ENCODE measurements around the gene TOP3A. TPM values are rescaled to one million over a fixed set of nuclear protein-coding genes. Genes with fewer than 3 reads are reported as not detected.
A peak's percentile ranks its signal among the peaks of the same experiment; 100 is the strongest.
"Not testable (repeated sequence)": the region's sequence is repeated elsewhere in the genome, so short reads cannot be mapped to it uniquely, and the experiment has no call there.

Gene TOP3A, protein sequence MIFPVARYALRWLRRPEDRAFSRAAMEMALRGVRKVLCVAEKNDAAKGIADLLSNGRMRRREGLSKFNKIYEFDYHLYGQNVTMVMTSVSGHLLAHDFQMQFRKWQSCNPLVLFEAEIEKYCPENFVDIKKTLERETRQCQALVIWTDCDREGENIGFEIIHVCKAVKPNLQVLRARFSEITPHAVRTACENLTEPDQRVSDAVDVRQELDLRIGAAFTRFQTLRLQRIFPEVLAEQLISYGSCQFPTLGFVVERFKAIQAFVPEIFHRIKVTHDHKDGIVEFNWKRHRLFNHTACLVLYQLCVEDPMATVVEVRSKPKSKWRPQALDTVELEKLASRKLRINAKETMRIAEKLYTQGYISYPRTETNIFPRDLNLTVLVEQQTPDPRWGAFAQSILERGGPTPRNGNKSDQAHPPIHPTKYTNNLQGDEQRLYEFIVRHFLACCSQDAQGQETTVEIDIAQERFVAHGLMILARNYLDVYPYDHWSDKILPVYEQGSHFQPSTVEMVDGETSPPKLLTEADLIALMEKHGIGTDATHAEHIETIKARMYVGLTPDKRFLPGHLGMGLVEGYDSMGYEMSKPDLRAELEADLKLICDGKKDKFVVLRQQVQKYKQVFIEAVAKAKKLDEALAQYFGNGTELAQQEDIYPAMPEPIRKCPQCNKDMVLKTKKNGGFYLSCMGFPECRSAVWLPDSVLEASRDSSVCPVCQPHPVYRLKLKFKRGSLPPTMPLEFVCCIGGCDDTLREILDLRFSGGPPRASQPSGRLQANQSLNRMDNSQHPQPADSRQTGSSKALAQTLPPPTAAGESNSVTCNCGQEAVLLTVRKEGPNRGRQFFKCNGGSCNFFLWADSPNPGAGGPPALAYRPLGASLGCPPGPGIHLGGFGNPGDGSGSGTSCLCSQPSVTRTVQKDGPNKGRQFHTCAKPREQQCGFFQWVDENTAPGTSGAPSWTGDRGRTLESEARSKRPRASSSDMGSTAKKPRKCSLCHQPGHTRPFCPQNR
- total RNA-seq: 38.7 TPM

DNA sequence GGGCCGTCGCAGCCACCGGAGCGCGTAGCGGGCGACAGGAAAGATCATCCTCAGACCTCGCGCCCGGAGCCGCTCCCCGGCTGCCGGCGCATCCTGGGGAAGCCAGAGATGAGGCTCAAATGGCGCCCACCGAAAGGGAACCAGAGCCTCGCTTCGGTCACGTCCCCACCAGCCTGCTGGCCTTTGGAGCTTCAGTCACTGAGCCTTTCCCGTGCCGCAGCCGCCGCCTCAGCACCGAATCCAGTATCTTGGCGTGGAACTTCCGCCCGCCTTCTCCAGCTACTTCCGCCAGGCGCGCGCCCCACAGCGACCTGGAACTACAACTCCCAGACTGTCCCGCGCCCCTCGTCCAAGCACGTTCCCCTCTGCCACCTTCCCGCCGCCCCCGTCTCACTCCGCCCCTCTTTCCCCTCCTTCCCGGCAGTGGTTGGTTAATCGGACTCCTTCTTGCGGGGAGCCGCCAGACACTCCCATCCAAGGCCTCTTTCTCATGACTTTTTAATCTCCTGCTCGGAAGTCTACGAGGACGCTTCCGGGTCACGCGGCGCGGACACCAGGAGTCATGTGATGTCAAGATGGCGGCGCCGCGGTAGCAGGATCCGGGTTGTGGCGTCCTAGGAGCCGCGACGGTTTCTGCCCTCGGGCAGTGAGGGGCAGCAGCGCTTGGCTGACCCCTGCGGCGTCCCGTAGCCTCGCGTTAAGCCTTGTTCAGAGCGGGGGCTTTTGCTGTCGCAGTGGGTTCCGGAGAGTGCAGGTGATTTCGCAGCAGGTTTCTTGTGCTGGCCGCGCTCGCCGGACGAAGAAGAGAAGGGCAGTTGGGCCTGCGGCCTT is at the start of gene TOP3A, which contains the start of gene SMCR8:
TOP3A (minus strand) TSS at position 264 of the 831 bp plus-strand sequence; CDS start at position 48, 216 bp downstream.
SMCR8 (plus strand) TSS at position 563 of the 831 bp plus-strand sequence. CDS start 497 bp downstream, outside the sequence.
- peak; percentile 98 for DNase-seq

DNA sequence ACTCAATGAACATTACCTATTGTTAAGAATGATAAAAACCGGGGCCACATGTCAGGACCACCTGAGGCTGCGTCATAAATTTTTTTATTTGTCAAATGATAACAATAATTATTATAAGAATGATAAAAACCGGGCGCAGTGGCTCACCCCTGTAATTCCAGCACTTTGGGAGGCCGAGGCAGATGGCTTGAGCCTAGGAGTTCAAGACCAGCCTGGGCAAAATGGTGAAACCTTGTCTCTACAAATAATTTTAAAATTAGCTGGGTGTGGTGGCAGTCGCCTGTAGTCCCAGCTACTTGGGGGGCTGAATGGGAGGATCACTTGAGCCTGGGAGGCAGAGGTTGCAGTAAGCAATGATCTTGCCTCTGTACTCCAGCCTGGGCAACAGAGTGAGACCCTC is 49.4 kb upstream of the TOP3A start:
- no peak for DNase-seq

DNA sequence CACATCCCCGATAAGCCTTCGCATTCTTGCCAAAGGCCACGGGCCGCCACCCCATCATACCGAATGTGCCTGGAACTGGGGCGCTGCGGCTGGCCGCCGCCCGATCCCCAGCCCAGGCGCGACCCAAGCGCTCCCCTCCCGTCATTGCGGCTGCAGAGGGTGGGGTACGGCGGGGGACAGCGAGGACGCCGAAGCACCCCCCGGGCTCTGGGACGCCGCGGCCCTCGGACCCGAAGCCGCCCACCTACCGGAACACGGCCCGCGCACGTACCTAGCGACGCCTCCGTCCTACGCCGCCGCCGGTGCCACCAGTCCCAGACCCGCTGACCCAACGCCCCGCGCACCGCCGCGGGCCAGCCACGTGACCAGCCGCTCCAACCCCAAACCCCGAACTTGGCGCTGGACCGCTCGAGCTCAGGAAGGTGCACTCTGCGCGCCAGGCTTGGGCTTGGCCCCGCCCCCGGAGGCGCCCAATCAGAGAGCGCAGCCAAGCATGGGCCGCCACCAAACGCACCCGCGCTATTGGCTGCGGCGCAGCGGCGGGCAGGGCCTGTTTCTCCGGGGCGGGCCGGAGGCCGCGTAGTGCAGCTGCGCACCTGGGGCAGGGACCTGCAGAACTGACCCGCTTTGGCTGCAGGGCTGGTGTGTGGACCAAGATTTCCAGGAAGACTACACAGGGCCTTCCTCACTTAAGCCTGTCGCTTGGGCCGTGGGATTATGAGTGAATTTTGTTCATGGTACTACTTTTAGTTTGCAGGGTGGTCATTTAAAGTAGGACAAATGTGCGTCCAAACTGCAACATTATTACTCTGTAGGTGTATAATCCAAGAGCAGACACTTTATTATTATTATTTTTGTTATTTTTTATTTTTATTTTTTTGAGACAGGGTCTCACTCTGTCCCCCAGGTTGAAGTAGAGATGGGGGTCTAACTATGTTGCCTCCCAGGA is 48.6 kb upstream of the TOP3A start, which contains the start of gene SHMT1:
SHMT1 (minus strand) TSS at position 450 of the 949 bp plus-strand sequence. CDS start 7,569 bp downstream, outside the sequence.
- DNase-seq: peak; percentile 95

DNA sequence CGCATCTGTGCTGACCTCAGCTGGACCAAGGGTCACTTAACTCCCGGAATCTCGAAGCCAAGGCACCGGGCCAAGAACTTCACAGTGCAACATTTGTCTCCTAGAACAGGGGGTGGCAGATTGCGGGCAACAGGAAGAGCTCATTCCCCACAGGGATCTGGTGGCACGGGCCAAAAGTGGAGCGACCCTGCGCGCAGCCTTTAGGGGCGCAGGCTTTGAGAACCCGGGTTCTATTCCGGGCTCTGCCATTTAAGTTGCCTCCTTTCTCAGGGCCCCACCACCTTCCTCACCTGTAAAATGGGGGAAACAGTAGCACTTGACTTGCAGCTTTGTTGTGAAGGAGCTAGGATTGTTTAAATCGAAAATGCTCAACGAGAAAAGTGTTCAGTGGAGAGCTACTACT is 47.9 kb upstream of the TOP3A start:
- peak; percentile 78 for DNase-seq

DNA sequence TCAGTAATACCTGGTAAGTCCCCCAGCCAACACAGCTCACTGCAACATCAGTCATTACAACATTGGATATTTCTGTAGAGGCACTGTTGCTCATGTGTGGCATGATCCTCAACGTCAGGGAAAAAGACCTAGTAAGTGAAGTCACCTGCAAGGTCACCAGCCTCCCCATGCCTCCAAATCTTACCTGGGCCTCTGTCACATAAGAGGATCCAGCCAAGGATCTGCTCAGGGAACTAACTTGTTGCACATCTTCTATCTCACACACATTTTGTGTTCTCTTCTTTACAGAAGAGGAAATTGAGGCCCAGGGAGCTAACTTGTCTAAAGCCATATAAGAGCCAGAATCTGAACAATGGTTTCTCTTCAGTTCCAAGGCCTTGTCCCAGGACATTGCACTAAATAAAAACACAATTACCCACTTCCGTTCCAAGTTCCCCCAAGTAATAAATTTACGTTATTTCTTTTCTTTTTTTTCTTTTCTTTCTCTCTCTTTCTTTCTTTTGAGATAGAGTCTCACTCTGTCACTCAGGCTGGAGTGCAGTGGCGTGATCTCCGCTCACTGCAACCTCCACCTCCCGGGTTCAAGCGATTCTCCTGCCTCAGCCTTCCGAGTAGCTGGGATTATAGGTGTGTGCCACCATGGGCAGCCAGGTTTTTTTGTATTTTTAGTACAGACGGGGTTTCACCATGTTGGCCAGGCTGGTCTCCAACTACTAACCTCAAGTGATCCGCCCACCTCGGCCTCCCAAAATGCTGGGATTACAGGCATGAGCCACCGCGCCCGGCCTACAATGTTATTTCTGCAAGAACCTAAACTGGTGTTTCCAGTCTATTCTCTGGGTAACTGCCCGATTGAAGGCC is 47.3 kb upstream of the TOP3A start:
- DNase-seq: no peak

DNA sequence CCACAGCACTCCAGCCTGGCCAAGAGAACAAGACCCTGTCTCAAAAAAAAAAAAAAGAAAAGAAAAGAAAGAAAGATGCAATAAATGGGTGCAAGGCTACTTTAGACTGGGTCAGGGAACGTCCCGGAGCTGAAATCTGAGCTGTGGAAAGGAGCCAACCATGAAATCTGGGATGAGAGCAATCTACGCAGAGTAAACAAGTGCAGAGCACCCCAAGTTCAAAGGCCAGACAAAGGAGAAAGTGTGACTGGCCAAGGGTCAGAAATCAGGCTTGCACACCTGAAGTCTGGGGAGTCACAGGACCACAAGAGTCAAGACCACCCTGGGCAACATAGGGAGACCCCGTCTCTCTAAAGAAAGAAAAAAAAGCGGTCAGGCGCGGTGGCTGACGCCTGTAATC is 45.7 kb upstream of the TOP3A start:
- no peak for DNase-seq

DNA sequence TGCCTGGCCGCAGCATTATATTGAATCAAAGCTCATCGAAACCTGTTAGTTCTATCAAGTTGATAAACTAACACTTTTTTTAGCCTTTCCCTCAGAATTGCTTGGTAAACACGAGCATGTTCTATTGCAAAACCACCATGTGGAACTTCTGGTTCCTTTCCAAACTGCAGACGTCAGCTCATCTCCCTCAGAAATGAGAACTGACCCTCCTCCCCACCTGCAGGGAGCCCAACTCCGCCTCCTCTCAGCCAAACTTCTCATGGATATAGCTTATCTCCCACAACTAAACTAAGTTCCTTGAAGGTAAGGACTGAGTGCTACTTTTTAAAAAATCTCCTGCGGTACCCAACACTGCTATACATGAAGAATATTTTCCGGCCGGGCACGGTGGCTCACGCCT is 41.8 kb upstream of the TOP3A start:
- DNase-seq: no peak

DNA sequence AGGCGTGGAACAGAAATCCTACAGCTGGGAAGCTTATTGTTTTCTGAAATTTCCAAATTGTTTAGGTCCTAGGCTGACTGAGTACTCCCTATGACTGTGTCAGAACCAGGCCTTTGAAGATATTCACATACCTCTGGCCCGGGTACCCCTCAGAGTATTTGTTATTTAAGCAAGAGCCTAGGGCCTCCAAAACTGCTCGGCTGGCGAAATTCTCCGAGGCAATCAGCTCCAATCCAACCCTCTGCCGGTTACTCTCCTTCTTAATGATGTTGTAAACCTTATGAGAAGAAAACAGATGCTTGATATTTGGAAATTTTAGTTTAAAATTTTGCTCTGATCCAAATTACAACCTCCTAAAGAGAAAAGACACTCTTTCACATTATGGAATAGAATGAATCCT is 38.7 kb upstream of the TOP3A start:
- DNase-seq: no peak

DNA sequence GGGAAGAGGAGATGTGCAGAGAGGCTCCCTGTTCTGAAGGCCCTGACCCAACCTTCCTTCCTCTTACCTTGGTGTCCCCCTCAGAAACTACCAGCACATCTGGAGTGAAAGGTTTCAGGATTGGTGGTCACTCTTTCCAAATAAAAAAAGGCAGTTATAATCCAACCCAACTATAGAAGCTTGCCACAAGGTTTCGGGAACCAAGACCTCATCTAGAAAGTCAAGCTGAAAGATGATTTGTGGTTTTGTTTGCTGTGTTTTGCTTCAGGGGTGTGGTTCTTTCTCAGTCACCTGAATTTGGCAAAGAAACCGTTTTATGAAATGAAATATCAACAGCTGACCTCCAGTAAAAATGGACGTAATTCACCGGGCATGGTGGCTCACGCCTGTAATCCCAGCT is 29.2 kb upstream of the TOP3A start:
- no peak for DNase-seq

DNA sequence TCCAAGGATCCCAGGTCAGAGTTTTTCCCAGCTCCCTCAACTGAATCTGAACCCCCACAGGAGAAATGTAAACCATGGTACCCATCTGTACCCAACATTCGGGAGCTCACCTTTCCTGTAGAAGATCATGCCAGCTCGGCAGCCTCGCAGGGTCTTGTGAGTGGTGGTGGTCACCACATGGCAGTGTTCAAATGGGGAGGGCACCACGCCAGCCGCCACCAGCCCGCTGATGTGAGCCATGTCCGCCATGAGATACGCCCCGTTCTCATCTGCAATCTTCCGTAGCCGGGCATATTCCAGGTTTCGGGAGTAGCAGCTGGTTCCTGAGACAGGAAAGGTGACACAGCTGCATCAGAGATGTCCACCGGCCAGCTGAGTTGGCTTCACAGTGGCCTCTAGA is 25.1 kb upstream of the TOP3A start:
- no peak for DNase-seq

DNA sequence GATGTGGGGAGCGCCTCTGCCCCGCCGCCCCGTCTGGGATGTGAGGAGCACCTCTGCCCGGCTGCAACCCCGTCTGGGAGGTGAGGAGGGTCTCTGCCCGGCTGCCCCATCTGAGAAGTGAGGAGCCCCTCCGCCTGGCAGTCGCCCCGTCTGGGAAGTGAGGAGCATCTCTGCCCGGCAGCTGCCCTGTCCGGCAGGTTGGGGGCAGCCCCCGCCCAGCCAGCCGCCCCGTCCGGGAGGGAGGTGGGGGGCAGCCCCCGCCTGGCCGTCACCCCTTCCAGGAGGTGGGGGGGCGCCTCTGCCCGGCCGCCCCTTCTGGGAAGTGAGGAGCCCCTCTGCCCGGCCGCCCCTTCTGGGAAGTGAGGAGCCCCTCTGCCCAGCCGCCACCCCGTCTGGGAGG is 23.4 kb upstream of the TOP3A start:
- DNase-seq: not testable (repeated sequence)

DNA sequence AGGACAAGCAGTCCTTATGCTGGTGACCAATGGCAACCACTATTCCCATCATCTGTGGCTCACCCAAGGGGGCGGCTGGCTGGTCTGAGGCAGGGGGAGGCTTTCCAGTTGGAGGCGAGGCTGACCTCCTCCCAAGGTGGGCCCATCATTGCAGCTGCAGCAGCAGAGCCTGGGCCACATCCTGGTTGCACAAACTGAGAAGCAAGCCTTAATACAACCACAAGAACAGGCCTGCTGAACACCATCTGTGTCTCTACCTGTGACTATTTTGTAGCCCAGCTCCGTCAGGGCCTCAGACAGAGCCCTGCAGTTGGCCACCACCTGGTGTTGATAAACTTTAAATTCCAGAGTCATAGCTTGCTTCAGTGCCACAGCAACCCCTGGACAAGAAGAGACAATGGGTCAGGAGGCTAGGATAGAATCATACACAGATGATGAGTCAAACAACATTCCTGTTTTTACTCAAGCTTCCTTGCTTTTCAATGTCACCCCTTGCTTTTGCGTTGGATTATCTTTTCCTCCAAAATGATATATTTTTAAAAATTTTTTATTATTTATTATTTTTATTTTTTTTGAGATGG is 18.2 kb upstream of the TOP3A start:
- DNase-seq: no peak

DNA sequence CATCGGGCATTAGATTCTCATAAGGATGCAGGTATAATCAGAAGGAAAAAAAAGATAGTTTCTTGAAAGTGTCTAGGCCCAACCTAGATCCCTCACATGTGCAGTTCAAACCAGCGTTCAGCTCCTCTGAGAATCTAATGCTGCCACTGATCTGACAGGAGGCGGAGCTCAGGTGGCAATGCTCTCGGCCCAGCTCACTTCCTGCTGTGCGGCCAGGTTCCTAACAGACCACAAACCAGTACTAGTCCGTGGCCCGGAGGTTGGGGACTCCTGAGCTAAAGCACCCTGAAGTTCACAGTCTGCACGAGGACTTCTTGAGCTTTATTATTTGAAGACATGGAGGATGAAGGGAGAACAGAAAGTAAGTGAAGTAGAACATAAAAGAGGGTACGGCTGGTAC is 17.1 kb upstream of the TOP3A start:
- no peak for DNase-seq

DNA sequence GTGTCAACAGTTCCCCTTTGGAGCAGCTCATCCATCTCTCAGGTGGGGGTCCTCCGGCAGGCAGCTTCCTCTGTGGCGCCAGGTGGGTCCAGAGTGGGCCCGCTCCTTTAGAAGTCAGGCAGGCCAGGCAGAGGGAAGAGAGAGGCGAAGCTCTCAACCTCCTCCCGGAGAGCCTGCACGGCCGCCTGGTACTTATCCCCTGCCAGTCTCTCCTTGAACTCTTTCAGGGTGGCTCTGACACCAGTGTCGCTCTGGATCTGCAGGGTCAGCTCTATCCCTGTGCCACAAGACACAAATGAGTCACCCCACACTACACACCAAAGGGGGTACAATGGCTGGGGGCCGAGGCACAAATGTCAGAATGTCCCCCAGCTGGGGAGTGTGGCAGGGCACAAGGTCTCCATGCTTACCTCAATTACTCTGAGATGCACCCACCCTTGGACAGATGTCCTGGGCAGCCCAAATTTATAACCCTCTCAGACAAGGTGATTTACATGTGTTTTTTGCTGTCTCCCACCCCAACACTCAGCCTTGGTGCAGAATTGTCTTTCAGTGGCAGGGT is 13.9 kb upstream of the TOP3A start:
- no peak for DNase-seq

DNA sequence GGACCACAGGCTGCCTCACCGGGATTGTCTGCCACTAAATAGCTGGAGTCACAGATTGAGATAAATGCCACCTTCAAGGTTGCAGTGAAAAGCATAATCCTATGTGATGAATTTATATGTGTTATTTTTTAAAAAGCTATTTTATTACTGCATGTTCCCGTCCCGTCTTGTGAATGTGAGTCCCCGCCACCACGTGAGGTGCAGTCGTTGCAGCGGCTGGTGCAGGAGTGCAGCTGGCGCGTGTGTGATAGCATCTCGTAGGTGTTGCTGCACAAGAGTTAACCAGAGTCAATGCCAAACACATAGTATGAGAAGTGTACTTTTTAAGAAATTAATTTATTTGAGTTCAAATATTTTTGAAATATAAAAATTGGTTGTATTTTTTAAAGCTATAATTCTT is 12.8 kb upstream of the TOP3A start:
- DNase-seq: no peak

DNA sequence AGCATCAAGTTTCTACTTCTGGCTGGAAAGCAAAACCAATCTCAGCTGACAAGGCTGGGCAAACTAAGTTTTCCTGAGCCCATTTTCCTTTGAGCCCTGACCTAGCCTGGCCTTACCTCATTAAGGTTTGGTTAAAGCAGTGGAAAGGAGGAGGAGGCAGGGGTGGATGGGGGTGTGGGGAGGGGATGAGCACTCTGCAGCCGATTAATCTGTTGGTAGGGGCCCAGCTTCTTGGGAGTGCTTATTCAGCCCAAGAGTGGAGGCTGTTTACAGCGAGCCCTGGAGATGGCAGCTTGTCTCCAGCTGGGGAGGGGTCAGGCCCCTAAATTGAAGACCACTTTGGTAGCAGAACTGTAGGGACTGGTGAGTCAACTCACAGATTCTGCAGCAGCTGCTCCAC is 12.3 kb upstream of the TOP3A start:
- DNase-seq: no peak

DNA sequence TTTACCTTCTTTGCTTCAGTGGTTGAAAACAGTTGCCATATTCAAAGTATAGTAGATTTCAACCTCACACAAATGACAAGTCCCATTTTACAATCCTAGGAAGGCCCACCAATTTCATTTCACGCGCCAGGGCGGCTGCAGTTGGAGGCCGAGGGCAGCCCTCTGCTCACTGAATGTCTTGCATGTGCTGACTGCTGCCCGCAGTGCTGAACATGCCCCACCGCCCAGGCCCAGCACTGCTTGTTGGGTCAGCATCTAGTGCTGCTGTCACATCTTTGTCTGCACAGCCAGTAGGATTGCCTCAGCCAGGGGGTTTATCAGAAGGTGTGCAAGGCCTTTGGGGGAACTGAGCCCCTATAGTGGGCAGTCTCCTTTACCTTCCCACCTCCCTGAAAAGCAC is 11.8 kb upstream of the TOP3A start:
- DNase-seq: no peak

DNA sequence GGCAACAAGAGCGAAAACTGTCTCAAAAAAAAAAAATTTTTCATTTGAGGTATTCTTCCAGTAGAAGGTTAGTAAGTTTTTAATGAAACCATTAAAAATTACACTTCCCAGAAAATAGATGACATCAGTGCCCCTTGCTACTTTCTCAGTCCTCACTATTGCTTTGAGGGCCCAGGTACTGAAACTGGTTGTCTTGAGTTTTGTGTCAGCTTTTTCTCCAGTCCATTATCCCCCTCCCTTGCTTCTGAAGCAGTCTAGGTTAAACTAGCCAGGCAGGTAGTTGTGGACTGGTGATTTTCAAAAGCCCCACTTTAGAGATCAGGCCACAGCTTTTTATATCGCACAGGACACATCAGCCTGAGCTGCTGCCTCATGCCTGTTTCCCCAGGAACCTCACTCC is 11.2 kb upstream of the TOP3A start:
- DNase-seq: no peak

Data from occipital lobe (tissue), 2 donors.